B cell (primary cell): ENCODE results near the gene CCDC102A. TPM values are rescaled to one million over a fixed set of nuclear protein-coding genes. Genes with fewer than 3 reads are reported as not detected.

ENCODE experiments used
- ATAC-seq: fragments of 200-7000 bp; cut with Tn5 transposase; one replicate; pipeline ENCODE4 v1.10.0; 2021; ENCODE audit warnings: low read depth, mild to moderate bottlenecking, moderate number of reproducible peaks, moderate library complexity
- CTCF ChIA-PET: fragments of 350-600 bp; sonication (Branson Sonifier 250); formaldehyde crosslinking; loops from one replicate; lab custom pipeline; 2021; ENCODE audit warnings: antibody characterized with exemption, inconsistent platforms; lab: Charles Lee
- POLR2A ChIA-PET: fragments of 350-600 bp; sonication (Branson Sonifier 250); formaldehyde crosslinking; loops from one replicate; lab custom pipeline; 2021; ENCODE audit warnings: antibody characterized with exemption; lab: Charles Lee
- DNase-seq: peaks from one replicate; pipeline ENCODE4 v3.0.0; 2013
- H2AFZ ChIP-seq: 2 replicates; pipeline ENCODE4 v1.6.1; 2012; ENCODE audit warnings: mild to moderate bottlenecking, low read depth, low read length; ENCODE audit not compliant: insufficient read depth, poor library complexity, severe bottlenecking
- H3K27ac ChIP-seq, 2 donors: 1 replicate in 1 of 2; 2 replicates in 1 of 2; pipeline ENCODE4 v1.5.1; 2012 to 2013; ENCODE audit warnings: low read length in 2 of 2, mild to moderate bottlenecking in 2 of 2, moderate library complexity in 1 of 2
- H3K27me3 ChIP-seq, 4 experiments: fragments of 200-600 bp in 1 of 4; sonication (generic) in 1 of 4; replicated peaks in 1 of 4; 1 replicate in 2 of 4; 2 replicates in 2 of 4; pipeline versions ENCODE4 v1.6.1 to v1.7.0; 2013 to 2016; ENCODE audit warnings: low read length in 3 of 4, mild to moderate bottlenecking in 2 of 4, mixed read lengths in 1 of 4, moderate library complexity in 1 of 4; ENCODE audit not compliant: insufficient read depth in 4 of 4, control insufficient read depth in 3 of 4; ENCODE audit errors: control extremely low read depth in 1 of 4
- H3K36me3 ChIP-seq, 2 experiments: replicated peaks in 1 of 2; 1 replicate in 1 of 2; 2 replicates in 1 of 2; pipeline versions ENCODE4 v1.6.1 to v1.7.1; 2013; ENCODE audit warnings: low read length in 1 of 2; ENCODE audit not compliant: insufficient read depth in 2 of 2, control insufficient read depth in 1 of 2; ENCODE audit errors: control extremely low read depth in 1 of 2, extremely low read depth in 1 of 2
- H3K4me1 ChIP-seq, 2 donors: fragments of 200-600 bp in 1 of 2; sonication (generic) in 1 of 2; 1 replicate in 1 of 2; 2 replicates in 1 of 2; pipeline versions ENCODE4 v1.5.1 to v1.6.1; 2013 to 2017; ENCODE audit warnings: low read length in 2 of 2; ENCODE audit not compliant: control insufficient read depth in 2 of 2, insufficient read depth in 2 of 2
- H3K4me2 ChIP-seq: replicated peaks from 2 replicates; pipeline ENCODE3; 2012; ENCODE audit warnings: mild to moderate bottlenecking, low read depth, low read length; ENCODE audit not compliant: poor library complexity, severe bottlenecking
- H3K4me3 ChIP-seq, 5 experiments: fragments of 200-600 bp in 1 of 5; sonication (generic) in 1 of 5; 1 replicate in 3 of 5; 2 replicates in 2 of 5; pipeline versions ENCODE4 v1.5.1 to v1.7.0; 2011 to 2016; ENCODE audit warnings: low read length in 4 of 5, mild to moderate bottlenecking in 4 of 5, low read depth in 2 of 5, control low read depth in 1 of 5, moderate library complexity in 1 of 5; ENCODE audit not compliant: insufficient read depth in 1 of 5; ENCODE audit errors: control extremely low read depth in 1 of 5, extremely low read depth in 1 of 5
- H3K79me2 ChIP-seq: fragments of 200-600 bp; sonication (generic); one replicate; pipeline ENCODE4 v1.6.0; 2016; ENCODE audit warnings: low read length; ENCODE audit not compliant: control insufficient read depth, insufficient read depth
- H3K9ac ChIP-seq: fragments of 200-600 bp; sonication (generic); 2 replicates; pipeline ENCODE4 v1.6.1; 2017; ENCODE audit warnings: mild to moderate bottlenecking, low read length, moderate library complexity
- H3K9me3 ChIP-seq, 3 donors: one replicate each; pipeline versions ENCODE4 v1.6.1 to v1.7.1; 2013; ENCODE audit warnings: low read length in 2 of 3; ENCODE audit not compliant: control insufficient read depth in 2 of 3, insufficient read depth in 1 of 3; ENCODE audit errors: control extremely low read depth in 1 of 3
- H4K20me1 ChIP-seq: 2 replicates; pipeline ENCODE4 v1.6.0; 2012; ENCODE audit warnings: mild to moderate bottlenecking, low read length; ENCODE audit not compliant: insufficient read depth, control insufficient read depth, poor library complexity, severe bottlenecking
- H3K27ac Mint-ChIP-seq: one replicate; pipeline ENCODE4 v1.8.0; 2021; ENCODE audit warnings: mixed read lengths
- H3K27me3 Mint-ChIP-seq: one replicate; pipeline ENCODE4 v1.8.0; 2021; ENCODE audit warnings: mixed read lengths
- H3K4me1 Mint-ChIP-seq: one replicate; pipeline ENCODE4 v1.8.0; 2021; ENCODE audit warnings: mixed read lengths
- H3K4me3 Mint-ChIP-seq: one replicate; pipeline ENCODE4 v1.8.0; 2021; ENCODE audit warnings: mixed read lengths
- H3K9me3 Mint-ChIP-seq: one replicate; pipeline ENCODE4 v1.8.0; 2022; ENCODE audit warnings: mixed read lengths; ENCODE audit not compliant: insufficient read depth
- CTCF ChIP-seq: fragments of 200-600 bp; IDR thresholded peaks from one replicate; pipeline ENCODE4 v1.8.0; 2022; ENCODE audit warnings: antibody characterized with exemption, mild to moderate bottlenecking
- EZH2 ChIP-seq: IDR thresholded peaks from 2 replicates; pipeline ENCODE4 v1.6.1; 2012; ENCODE audit warnings: borderline replicate concordance, low read depth, mild to moderate bottlenecking, moderate library complexity, low read length; ENCODE audit not compliant: insufficient read depth, poor library complexity, severe bottlenecking
- WGBS: methylation state at CpG from one replicate; pipeline ENCODE4 v1.1.5; 2013; ENCODE audit warnings: missing lambda C conversion rate; ENCODE audit not compliant: insufficient coverage; 5-methylcytosine and 5-hydroxymethylcytosine counted together
- intact Hi-C: fragments of 100-400 bp; cut with micrococcal nuclease; formaldehyde crosslinking; loops from one replicate; pipeline ENCODE4 v1.10.0; 2022
- polyA plus RNA-seq: library from polyadenylated mRNA; depleted of rRNA; stranded (reverse); fragments of >200 nt; gene quantifications from 2 replicates; pipeline ENCODE4 v1.2.3, GENCODE V29; 2012
- total RNA-seq, 2 donors: library from RNA; stranded (reverse); fragments of 120-200 nt in 1 of 2; gene quantifications; 1 replicate in 1 of 2; 2 replicates in 1 of 2; pipeline versions ENCODE4 v1.2.3 to v1.2.4, GENCODE V29; 2013 to 2022

CCDC102A gene
- total and polyA plus RNA-seq, 2 donors (not counting 1 experiment from before 2014, with no cell fraction given), result 14.5 to 14.7 TPM

DNA sequence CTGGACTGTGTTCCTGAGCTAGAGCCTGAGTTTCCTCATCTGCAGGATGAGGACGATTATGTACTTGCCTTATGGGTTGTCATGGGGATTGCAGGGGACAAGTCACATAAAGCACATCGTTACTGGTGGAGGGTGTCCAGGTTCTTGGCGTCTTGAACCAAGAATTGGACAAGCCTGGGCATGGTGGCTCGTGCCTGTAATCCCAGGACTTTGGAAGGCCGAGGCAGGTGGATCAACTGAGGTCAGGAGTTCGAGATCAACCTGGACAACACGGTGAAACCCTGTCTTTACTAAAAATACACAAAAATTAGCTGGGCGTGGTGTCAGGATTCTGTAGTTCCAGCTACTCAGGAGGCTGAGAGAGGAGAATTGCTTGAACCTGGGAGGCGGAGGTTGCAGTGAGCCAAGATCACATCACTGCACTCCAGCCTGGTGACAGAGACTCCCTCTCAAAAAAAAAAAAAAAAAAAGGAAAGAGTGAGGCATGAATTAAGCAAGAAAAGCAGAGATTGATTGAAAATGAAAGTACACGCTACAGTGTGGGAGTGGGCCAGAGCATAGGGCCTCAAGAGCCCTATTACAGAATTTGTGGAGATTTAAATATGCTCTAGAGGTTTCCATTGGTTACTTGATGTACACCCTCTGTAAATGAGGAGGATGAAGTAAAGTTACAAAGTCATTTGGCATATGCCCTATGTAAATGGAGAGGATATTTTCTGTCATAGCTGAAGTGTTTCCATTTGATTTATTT is 36.8 kb upstream of the CCDC102A start:
- TF ChIP-seq EZH2, result no peak
- TF ChIP-seq CTCF, result no peak
- H3K27me3 Mint-ChIP-seq, result no peaks in the 10 kb centered on the region
- WGBS, result 94% methylated on average over 8 of the region's 10 CpGs
- CTCF ChIA-PET, result interaction anchor here (0.7 to 5.7 kb wide), 3 partner anchors 36 to 53 kb away, joined by 3 to 43 read pairs (median 3); partner anchors contain the start of gene CCDC102A
- POLR2A ChIA-PET, result interaction anchor here (0.7 kb wide), 1 partner anchor 920 kb away, joined by 6 read pairs; no protein-coding TSS in a partner anchor
- Histone ChIP-seq H2AFZ (no peak overlapping the region), H3K27ac (no peak overlapping the region), H3K9ac (no peak overlapping the region), H4K20me1 (peaks cover 34% of the 10 kb centered on the region), H3K36me3 (peaks cover 0 to 74% of the 10 kb centered on the region in 2 experiments), H3K79me2 (peaks cover 22% of the 10 kb centered on the region), H3K27me3 (no peaks in the 10 kb centered on the region), H3K4me2 (no peak overlapping the region), H3K4me3 (no peak overlapping the region), H3K4me1 (peaks cover 0 to 7% of the 10 kb centered on the region in 2 donors), H3K9me3 (no peaks in the 10 kb centered on the region)
- H3K9me3 Mint-ChIP-seq, result no peaks in the 10 kb centered on the region
- H3K4me1 Mint-ChIP-seq, result peaks cover 14% of the 10 kb centered on the region
- intact Hi-C loops, result loop anchor here (10.0 kb wide), 1 partner anchor 152 kb away; no protein-coding TSS in a partner anchor
- H3K27ac Mint-ChIP-seq, result peak overlapping the region; percentile 46
- H3K4me3 Mint-ChIP-seq, result no peak overlapping the region
- ATAC-seq (no peak), DNase-seq (no peak)

GRCh38 chr16:57571098-57571497 is 34.7 kb upstream of the CCDC102A start:
- DNase-seq (no peak), ATAC-seq (no peak)
- H3K27me3 ChIP-seq, result no peaks in the 10 kb centered on the region
- peaks cover 0 to 87% of the 10 kb centered on the region in 2 experiments for H3K36me3 ChIP-seq
- TF ChIP-seq CTCF (no peak), EZH2 (no peak)
- Mint-ChIP-seq H3K27me3 (no peaks in the 10 kb centered on the region), H3K4me1 (no peaks in the 10 kb centered on the region), H3K9me3 (no peaks in the 10 kb centered on the region), H3K27ac (no peak overlapping the region), H3K4me3 (no peak overlapping the region)
- CTCF ChIA-PET, result interaction anchor here (1.1 kb wide), 1 partner anchor 8 kb away, joined by 3 read pairs; no protein-coding TSS in a partner anchor
- H3K4me1 ChIP-seq, result no peaks in the 10 kb centered on the region
- no peak overlapping the region for H3K4me3 ChIP-seq
- peaks cover 22% of the 10 kb centered on the region for H3K79me2 ChIP-seq
- WGBS, result 98% methylated on average over 9 of the region's 9 CpGs
- POLR2A ChIA-PET, result no interaction called here
- no peak overlapping the region for H3K27ac ChIP-seq
- intact Hi-C loops, result loop anchor here (10.0 kb wide), 1 partner anchor 154 kb away; no protein-coding TSS in a partner anchor
- no peaks in the 10 kb centered on the region for H3K9me3 ChIP-seq
- H3K4me2 ChIP-seq, result no peak overlapping the region
- peaks cover 19% of the 10 kb centered on the region for H4K20me1 ChIP-seq
- no peak overlapping the region for H3K9ac ChIP-seq
- no peak overlapping the region for H2AFZ ChIP-seq
